NCI-H82 treated with DMSO at 0.1 percent for 48 hours (cell line): ENCODE measurements around the gene PEAK3.

Experiments
- DNase-seq: peaks from one replicate; lab custom pipeline; 2025; ENCODE audit not compliant: unreplicated experiment; lab: John Stamatoyannopoulos, UW

Gene PEAK3

DNA sequence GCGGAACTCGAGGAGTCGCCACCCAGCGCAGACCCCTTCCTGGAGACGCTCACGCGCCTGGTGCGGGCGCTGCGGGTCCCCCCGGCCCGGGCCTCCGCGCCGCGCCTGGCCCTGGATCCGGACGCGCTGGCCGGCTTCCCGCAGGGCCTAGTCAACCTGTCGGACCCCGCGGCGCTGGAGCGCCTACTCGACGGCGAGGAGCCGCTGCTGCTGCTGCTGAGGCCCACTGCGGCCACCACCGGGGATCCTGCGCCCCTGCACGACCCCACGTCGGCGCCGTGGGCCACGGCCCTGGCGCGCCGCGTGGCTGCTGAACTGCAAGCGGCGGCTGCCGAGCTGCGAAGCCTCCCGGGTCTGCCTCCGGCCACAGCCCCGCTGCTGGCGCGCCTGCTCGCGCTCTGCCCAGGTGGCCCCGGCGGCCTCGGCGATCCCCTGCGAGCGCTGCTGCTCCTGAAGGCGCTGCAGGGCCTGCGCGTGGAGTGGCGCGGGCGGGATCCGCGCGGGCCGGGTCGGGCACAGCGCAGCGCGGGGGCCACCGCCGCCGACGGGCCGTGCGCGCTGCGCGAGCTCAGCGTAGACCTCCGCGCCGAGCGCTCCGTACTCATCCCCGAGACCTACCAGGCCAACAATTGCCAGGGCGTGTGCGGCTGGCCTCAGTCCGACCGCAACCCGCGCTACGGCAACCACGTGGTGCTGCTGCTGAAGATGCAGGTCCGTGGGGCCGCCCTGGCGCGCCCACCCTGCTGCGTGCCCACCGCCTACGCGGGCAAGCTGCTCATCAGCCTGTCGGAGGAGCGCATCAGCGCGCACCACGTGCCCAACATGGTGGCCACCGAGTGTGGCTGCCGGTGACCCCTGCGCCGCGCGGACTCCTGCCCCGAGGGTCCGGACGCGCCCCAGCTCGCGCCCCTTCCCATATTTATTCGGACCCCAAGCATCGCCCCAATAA, 30.6 kb downstream of the PEAK3 start:
- no peak for DNase-seq

- no peak for DNase-seq
Observed at GRCh38 chr19:2250766-2251105, 31.2 kb downstream of the PEAK3 start.

- DNase-seq, result no peak
Observed at GRCh38 chr19:2249880-2250765, 31.9 kb downstream of the PEAK3 start.

- no peak for DNase-seq
Observed at GRCh38 chr19:2249010-2249866, 32.7 kb downstream of the PEAK3 start, which contains the start of gene AMH. Gene AMH (plus strand): TSS chr19:2249323. CDS start chr19:2249333, 10 bp downstream.

DNA sequence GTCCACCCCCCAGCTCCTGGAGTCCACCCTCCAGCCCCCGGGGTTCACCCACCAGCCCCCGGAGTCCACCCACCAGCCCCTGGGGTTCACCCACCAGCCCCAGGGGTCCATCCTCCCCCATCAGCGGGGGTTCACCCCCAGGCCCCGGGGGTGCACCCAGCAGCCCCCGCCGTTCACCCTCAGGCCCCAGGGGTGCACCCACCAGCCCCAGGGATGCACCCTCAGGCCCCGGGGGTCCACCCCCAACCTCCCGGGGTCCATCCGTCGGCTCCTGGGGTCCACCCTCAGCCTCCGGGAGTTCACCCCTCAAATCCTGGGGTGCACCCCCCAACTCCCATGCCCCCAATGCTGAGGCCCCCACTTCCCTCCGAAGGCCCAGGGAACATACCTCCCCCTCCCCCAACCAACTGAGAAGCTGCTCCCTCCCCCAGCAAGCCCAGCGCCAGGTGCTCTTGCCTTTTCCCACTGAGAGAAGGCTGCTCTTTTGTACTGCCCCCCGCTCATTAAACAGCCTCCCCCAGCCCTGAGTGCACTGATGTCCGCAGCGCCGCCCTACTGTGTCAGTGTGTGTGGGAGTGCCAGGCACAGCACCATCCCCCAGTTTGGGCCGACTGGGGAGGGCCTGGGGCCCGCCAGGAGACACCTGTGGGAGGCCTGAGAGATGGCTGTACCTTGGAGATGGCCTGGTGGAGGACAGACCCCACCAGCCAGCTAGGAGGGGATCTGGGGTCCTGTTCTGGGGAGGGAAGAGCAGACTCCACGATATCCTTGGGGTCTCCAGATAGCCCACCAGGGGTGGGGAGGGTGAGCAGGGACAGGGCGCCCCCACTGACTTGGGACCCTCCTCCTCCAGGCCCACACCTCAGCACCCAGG, 33.6 kb downstream of the PEAK3 start:
- DNase-seq, result no peak

DNA sequence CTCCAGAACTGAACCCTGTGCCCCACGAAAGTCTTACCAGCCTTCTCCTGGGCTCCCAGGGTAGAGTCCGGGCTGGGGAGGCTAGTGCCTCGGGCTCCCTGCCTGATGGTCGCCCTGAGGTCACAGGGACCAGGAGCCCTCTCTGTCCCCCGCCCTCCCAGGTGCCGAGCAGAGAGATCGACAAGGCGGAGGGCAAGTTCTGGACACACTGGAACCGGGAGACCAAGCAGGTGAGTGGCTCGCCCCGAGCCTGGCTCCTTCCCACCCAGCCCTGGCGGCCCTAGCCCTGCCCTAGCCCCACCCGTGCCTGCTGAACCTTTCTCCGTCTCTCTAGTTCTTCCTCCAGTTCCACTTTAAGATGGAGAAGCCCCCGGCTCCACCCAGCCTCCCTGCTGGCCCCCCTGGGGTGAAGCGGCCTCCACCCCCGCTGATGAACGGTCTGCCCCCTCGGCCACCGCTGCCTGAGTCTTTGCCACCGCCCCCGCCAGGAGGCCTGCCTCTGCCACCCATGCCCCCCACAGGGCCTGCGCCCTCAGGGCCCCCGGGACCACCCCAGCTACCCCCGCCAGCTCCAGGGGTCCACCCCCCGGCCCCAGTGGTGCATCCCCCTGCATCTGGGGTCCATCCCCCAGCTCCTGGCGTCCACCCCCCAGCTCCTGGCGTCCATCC, 34.4 kb downstream of the PEAK3 start:
- no peak for DNase-seq

DNA sequence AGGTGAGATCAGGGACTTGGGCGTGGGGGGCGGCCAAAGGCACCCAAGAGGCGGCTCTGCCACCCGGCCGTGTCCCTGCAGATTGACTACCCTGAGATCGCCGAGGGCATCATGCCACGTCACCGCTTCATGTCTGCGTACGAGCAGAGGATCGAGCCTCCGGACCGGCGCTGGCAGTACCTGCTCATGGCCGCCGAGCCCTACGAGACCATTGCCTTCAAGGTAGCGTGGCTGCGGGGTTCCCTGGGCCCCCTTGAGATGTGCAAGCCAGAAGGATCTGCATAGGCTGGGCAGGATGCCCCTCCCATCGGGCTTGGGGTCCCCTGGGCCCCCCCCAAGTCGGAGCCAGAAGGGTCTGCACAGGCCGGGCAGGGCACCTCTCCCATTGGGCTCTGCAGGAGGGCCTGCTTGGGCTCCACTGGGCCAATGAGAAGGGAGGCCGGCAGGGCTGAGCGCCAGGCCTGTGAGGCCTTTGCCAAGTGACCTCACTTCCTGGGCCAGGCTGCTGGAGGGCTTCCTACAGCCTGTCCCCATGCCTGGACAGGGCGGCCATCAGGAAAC, 35.1 kb downstream of the PEAK3 start:
- no peak for DNase-seq

GRCh38 chr19:2246014-2246620, 35.9 kb downstream of the PEAK3 start:
- no peak for DNase-seq

DNA sequence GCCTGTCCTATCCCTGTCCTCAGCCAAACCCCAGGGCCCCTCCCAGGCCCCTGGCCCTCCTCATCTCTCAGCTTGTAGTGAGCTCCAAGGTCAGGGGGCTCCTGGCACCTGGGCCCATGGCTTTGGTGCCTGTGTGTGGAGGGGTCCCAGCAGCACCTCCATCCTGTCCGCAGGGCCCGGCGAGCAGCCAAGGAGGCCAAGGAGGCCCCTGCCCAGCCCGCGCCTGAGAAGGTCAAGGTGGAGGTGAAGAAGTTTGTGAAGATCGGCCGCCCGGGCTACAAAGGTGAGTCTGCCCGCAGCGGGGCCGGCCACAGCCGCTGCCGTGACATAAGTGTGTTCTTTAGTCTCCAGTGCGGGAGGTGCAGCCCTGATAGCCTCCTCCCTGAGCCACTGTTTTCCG, 36.7 kb downstream of the PEAK3 start:
- DNase-seq, result no peak

DNA sequence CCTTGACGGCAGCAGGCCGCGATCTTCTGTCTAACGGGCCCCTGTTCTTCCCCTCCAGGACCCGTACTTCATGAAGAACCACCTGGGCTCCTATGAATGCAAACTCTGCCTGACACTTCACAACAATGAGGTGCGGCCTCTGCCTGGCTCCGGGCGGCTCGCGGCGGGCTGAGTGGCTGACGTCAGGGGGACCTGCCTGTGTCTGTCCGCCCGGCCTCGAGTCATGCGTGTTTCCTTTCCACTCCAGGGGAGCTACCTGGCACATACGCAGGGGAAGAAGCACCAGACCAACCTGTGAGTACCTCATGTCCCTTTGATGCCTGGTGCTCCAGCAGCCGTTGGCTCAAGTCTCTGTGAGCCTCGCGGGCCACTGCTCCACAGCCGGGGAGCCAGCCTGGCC, 37.5 kb downstream of the PEAK3 start:
- DNase-seq, result no peak

- no peak for DNase-seq
Observed at GRCh38 chr19:2244125-2244411, 37.9 kb downstream of the PEAK3 start.

- DNase-seq, result no peak
Observed at GRCh38 chr19:2243274-2244124, 38.5 kb downstream of the PEAK3 start.

GRCh38 chr19:2242816-2243215, 39.2 kb downstream of the PEAK3 start:
- DNase-seq, result no peak

DNA sequence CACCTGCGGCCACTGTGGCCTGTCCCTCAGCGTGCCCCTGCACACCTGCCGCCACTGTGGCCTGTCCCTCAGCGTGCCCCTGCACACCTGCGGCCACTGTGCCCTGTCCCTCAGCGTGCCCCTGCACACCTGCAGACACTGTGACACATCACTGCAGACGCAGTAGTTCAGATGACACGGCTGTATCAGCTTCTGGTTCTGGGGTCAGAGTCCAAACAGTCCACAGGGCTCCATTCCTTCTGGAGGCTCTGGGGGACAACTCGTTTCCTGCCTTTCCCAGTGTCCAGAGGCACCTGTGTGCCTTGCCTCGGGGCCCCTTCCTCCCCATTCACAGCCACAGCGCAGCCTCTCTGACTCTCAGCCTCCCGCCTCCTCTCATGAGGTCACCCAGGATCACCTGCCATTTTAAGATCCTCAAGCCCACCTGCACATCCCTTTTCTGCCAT, 39.9 kb downstream of the PEAK3 start:
- DNase-seq, result no peak

- DNase-seq, result no peak
Observed at GRCh38 chr19:2240881-2241760, 40.9 kb downstream of the PEAK3 start.

- DNase-seq, result no peak
Observed at GRCh38 chr19:2239771-2240770, 41.9 kb downstream of the PEAK3 start.
